Panc1 (cell line): ENCODE data around the gene TMEM108.

Source experiments
- CTCF ChIP-seq: fragments of 450-650 bp; IDR thresholded peaks from 2 replicates; pipeline ENCODE4 v1.5.1; 2017; ENCODE audit warnings: mild to moderate bottlenecking
- TCF7L2 ChIP-seq: IDR thresholded peaks from 2 replicates; pipeline ENCODE4 v1.6.1; 2011; ENCODE audit warnings: mild to moderate bottlenecking, low read depth, low read length, inconsistent platforms

- no peak for TF ChIP-seq CTCF
- no peak for TF ChIP-seq TCF7L2
These were observed 404.3 kb downstream of the TMEM108 start for GRCh38 chr3:133442518-133442917.
